ENCODE data around the gene TNNT2. TPM values are rescaled to one million over a fixed set of nuclear protein-coding genes. Genes with fewer than 3 reads are reported as not detected.

Gene TNNT2
- total and polyA plus RNA-seq, 4 experiments from 2014 or later: not detected

GRCh38 chr1:201376107-201376463, 1.4 kb downstream of the TNNT2 start:
- peaks cover under 1 to 23% of the 10 kb centered on the region in 2 donors for H3K27me3 Mint-ChIP-seq
- POLR2A ChIA-PET (ENCODE audit: partially characterized antibody): no interaction called here
- CTCF ChIA-PET (ENCODE audit: partially characterized antibody): no interaction called here

GRCh38 chr1:201375169-201375568, 2.3 kb downstream of the TNNT2 start:
- POLR2A ChIA-PET (ENCODE audit: partially characterized antibody): no interaction called here
- H3K36me3 ChIP-seq (ENCODE audit: insufficient read depth, low read length): no peaks in the 10 kb centered on the region
- Mint-ChIP-seq H3K27me3 (peaks cover 1 to 24% of the 10 kb centered on the region in 2 donors), H3K4me1 (no peaks in the 10 kb centered on the region), H3K4me3 (no peak overlapping the region), H3K27ac (no peak overlapping the region), H3K9me3 (no peaks in the 10 kb centered on the region), H3K36me3 (no peaks in the 10 kb centered on the region)
- H3K27ac ChIP-seq (ENCODE audit: low read depth, low read length): no peak overlapping the region
- CTCF ChIA-PET (ENCODE audit: partially characterized antibody): interaction anchor here (0.6 kb wide), 1 partner anchor 27 kb away, joined by 3 read pairs; no protein-coding TSS in a partner anchor
- H3K4me3 ChIP-seq (ENCODE audit: low read length in 2 of 2): no peak overlapping the region
- no peaks in the 10 kb centered on the region for H3K9me3 ChIP-seq (ENCODE audit: control insufficient read depth in 1 of 2, low read length in 2 of 2)
- DNase-seq: no peak
- intact Hi-C loops (cut with micrococcal nuclease): no loop called here
- no peaks in the 10 kb centered on the region for H3K27me3 ChIP-seq (ENCODE audit: insufficient read depth, low read length)
- no peaks in the 10 kb centered on the region for H3K4me1 ChIP-seq (ENCODE audit: insufficient read depth, low read length)

More at GRCh38 chr1:201376107-201376463, 1.4 kb downstream of the TNNT2 start:
- no peaks in the 10 kb centered on the region for H3K9me3 Mint-ChIP-seq
- H3K27ac Mint-ChIP-seq: no peak overlapping the region
- intact Hi-C loops (cut with micrococcal nuclease): no loop called here
- H3K4me3 ChIP-seq (ENCODE audit: low read length in 2 of 2): no peak overlapping the region
- no peaks in the 10 kb centered on the region for H3K36me3 Mint-ChIP-seq
- no peak for DNase-seq
- H3K4me1 ChIP-seq (ENCODE audit: insufficient read depth, low read length): no peaks in the 10 kb centered on the region
- no peaks in the 10 kb centered on the region for H3K36me3 ChIP-seq (ENCODE audit: insufficient read depth, low read length)
- H3K27me3 ChIP-seq (ENCODE audit: insufficient read depth, low read length): no peaks in the 10 kb centered on the region
- no peak overlapping the region for H3K27ac ChIP-seq (ENCODE audit: low read depth, low read length)
- no peak overlapping the region for H3K4me3 Mint-ChIP-seq
- H3K9me3 ChIP-seq (ENCODE audit: control insufficient read depth in 1 of 2, low read length in 2 of 2): no peaks in the 10 kb centered on the region
- H3K4me1 Mint-ChIP-seq: no peaks in the 10 kb centered on the region

DNA sequence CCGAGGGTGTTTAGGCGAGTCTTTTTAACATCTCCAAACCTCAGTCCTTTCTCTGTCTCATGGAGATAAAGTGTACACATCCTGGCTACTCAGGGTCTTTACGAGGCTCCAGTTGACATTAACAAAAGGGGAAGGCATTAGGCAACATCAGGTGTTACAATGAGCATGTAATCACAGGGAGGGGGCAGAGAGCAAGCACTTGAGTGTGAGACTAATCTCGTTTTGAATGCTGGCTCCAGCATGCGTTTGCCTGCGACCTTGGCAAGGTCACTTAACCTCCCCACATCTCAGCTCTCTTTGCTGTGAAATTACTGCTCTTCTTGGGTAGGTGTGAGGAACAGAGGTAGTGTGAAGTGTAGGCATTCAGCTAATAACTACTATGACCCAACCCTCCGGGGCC, 3.1 kb downstream of the TNNT2 start:
- POLR2A ChIA-PET (ENCODE audit: partially characterized antibody): no interaction called here
- Mint-ChIP-seq H3K27me3 (peaks cover 1 to 24% of the 10 kb centered on the region in 2 donors), H3K36me3 (no peaks in the 10 kb centered on the region), H3K4me1 (no peaks in the 10 kb centered on the region), H3K27ac (no peak overlapping the region), H3K9me3 (no peaks in the 10 kb centered on the region), H3K4me3 (no peak overlapping the region)
- H3K4me1 ChIP-seq (ENCODE audit: insufficient read depth, low read length): no peaks in the 10 kb centered on the region
- intact Hi-C loops (cut with micrococcal nuclease): no loop called here
- no peak for DNase-seq
- no peaks in the 10 kb centered on the region for H3K36me3 ChIP-seq (ENCODE audit: insufficient read depth, low read length)
- H3K27me3 ChIP-seq (ENCODE audit: insufficient read depth, low read length): no peaks in the 10 kb centered on the region
- no peak overlapping the region for H3K27ac ChIP-seq (ENCODE audit: low read depth, low read length)
- H3K9me3 ChIP-seq (ENCODE audit: control insufficient read depth in 1 of 2, low read length in 2 of 2): no peaks in the 10 kb centered on the region
- CTCF ChIA-PET (ENCODE audit: partially characterized antibody): interaction anchor here (0.6 kb wide), 1 partner anchor 27 kb away, joined by 3 read pairs; no protein-coding TSS in a partner anchor
- no peak overlapping the region for H3K4me3 ChIP-seq (ENCODE audit: low read length in 2 of 2)

- Histone ChIP-seq H3K27ac (ENCODE audit: low read depth, low read length) (no peak overlapping the region), H3K4me3 (ENCODE audit: low read length in 2 of 2) (no peak overlapping the region), H3K27me3 (ENCODE audit: insufficient read depth, low read length) (no peaks in the 10 kb centered on the region), H3K9me3 (ENCODE audit: control insufficient read depth in 1 of 2, low read length in 2 of 2) (no peaks in the 10 kb centered on the region), H3K4me1 (ENCODE audit: insufficient read depth, low read length) (no peaks in the 10 kb centered on the region), H3K36me3 (ENCODE audit: insufficient read depth, low read length) (no peaks in the 10 kb centered on the region)
- Mint-ChIP-seq H3K36me3 (no peaks in the 10 kb centered on the region), H3K27ac (no peak overlapping the region), H3K27me3 (peaks cover 4 to 29% of the 10 kb centered on the region in 2 donors), H3K4me1 (no peaks in the 10 kb centered on the region), H3K4me3 (no peak overlapping the region), H3K9me3 (no peaks in the 10 kb centered on the region)
- ChIA-PET CTCF (ENCODE audit: partially characterized antibody) (no interaction called here), POLR2A (ENCODE audit: partially characterized antibody) (no interaction called here)
- intact Hi-C loops (cut with micrococcal nuclease): no loop called here
- no peak for DNase-seq
Observed at GRCh38 chr1:201371792-201372191, 5.7 kb downstream of the TNNT2 start.

- CTCF ChIA-PET (ENCODE audit: partially characterized antibody): no interaction called here
- H3K27me3 Mint-ChIP-seq: peaks cover 4 to 29% of the 10 kb centered on the region in 2 donors
- intact Hi-C loops (cut with micrococcal nuclease): no loop called here
Observed at GRCh38 chr1:201371276-201371675, 6.2 kb downstream of the TNNT2 start.

DNA sequence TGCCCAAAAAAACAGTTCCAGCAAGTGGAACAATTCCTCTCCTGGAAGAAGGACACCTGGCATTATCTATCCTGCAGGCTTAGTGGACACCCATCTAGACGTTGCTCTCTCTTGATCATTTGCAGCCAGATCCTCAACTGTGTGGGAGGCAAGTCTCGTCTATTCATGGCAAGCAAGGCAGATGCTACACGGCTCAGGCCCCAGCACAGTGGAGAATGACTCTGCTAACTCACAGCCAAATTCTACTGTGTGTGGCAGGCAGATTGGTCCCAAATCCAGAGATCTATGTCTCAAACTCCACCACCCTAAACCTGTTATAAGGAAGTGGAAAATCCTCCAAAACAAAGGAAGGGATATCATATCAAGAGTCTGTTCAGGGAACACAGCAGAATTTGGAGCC, 7.0 kb downstream of the TNNT2 start:
- Mint-ChIP-seq H3K4me1 (no peaks in the 10 kb centered on the region), H3K4me3 (no peak overlapping the region), H3K9me3 (no peaks in the 10 kb centered on the region), H3K27ac (no peak overlapping the region), H3K36me3 (no peaks in the 10 kb centered on the region), H3K27me3 (peaks cover 7 to 32% of the 10 kb centered on the region in 2 donors)
- ChIA-PET POLR2A (ENCODE audit: partially characterized antibody) (no interaction called here), CTCF (ENCODE audit: partially characterized antibody) (no interaction called here)
- no peaks in the 10 kb centered on the region for H3K27me3 ChIP-seq (ENCODE audit: insufficient read depth, low read length)
- H3K4me1 ChIP-seq (ENCODE audit: insufficient read depth, low read length): no peaks in the 10 kb centered on the region
- no peak overlapping the region for H3K4me3 ChIP-seq (ENCODE audit: low read length in 2 of 2)
- intact Hi-C loops (cut with micrococcal nuclease): no loop called here
- DNase-seq: no peak
- no peak overlapping the region for H3K27ac ChIP-seq (ENCODE audit: low read depth, low read length)
- H3K36me3 ChIP-seq (ENCODE audit: insufficient read depth, low read length): no peaks in the 10 kb centered on the region
- H3K9me3 ChIP-seq (ENCODE audit: control insufficient read depth in 1 of 2, low read length in 2 of 2): no peaks in the 10 kb centered on the region

More at GRCh38 chr1:201371276-201371675, 6.2 kb downstream of the TNNT2 start:
- no peak for DNase-seq
- Histone ChIP-seq H3K4me1 (ENCODE audit: insufficient read depth, low read length) (no peaks in the 10 kb centered on the region), H3K36me3 (ENCODE audit: insufficient read depth, low read length) (no peaks in the 10 kb centered on the region), H3K9me3 (ENCODE audit: control insufficient read depth in 1 of 2, low read length in 2 of 2) (no peaks in the 10 kb centered on the region), H3K27me3 (ENCODE audit: insufficient read depth, low read length) (no peaks in the 10 kb centered on the region), H3K27ac (ENCODE audit: low read depth, low read length) (no peak overlapping the region), H3K4me3 (ENCODE audit: low read length in 2 of 2) (no peak overlapping the region)
- H3K36me3 Mint-ChIP-seq: no peaks in the 10 kb centered on the region
- no peak overlapping the region for H3K4me3 Mint-ChIP-seq
- no peak overlapping the region for H3K27ac Mint-ChIP-seq
- H3K9me3 Mint-ChIP-seq: no peaks in the 10 kb centered on the region
- POLR2A ChIA-PET (ENCODE audit: partially characterized antibody): no interaction called here
- H3K4me1 Mint-ChIP-seq: no peaks in the 10 kb centered on the region

- POLR2A ChIA-PET (ENCODE audit: partially characterized antibody): no interaction called here
- CTCF ChIA-PET (ENCODE audit: partially characterized antibody): interaction anchor here (0.6 kb wide), 1 partner anchor 66 kb away, joined by 4 read pairs; no protein-coding TSS in a partner anchor
- Mint-ChIP-seq H3K4me1 (no peaks in the 10 kb centered on the region), H3K27ac (no peak overlapping the region), H3K36me3 (no peaks in the 10 kb centered on the region), H3K4me3 (no peak overlapping the region), H3K27me3 (peaks cover 7 to 28% of the 10 kb centered on the region in 2 donors), H3K9me3 (no peaks in the 10 kb centered on the region)
- Histone ChIP-seq H3K4me3 (ENCODE audit: low read length in 2 of 2) (no peak overlapping the region), H3K9me3 (ENCODE audit: control insufficient read depth in 1 of 2, low read length in 2 of 2) (no peaks in the 10 kb centered on the region), H3K4me1 (ENCODE audit: insufficient read depth, low read length) (no peaks in the 10 kb centered on the region), H3K27me3 (ENCODE audit: insufficient read depth, low read length) (no peaks in the 10 kb centered on the region), H3K36me3 (ENCODE audit: insufficient read depth, low read length) (no peaks in the 10 kb centered on the region), H3K27ac (ENCODE audit: low read depth, low read length) (no peak overlapping the region)
- intact Hi-C loops (cut with micrococcal nuclease): no loop called here
- no peak for DNase-seq
Observed at GRCh38 chr1:201369209-201369608, 8.3 kb downstream of the TNNT2 start.

DNA sequence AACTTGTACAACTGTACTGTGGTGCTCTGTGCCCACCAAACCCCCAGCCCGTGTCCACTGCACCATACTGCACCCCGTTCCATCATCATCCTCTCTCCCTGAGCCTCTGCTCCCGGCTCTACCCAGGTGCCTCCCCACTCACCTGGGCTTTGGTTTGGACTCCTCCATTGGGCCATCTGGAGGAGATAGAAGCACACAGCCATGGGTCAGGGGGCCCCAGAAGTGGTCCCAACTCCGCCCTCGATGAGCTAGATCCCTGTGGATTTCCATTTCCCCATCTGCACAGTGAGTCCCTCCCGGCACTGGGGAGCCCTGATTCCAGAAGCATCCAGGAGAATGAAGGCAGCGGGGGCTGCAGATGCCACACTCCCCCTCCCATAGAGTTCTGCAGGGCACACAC, 10.8 kb downstream of the TNNT2 start:
- no peak overlapping the region for H3K27ac ChIP-seq (ENCODE audit: low read depth, low read length)
- no peak overlapping the region for H3K4me3 ChIP-seq (ENCODE audit: low read length in 2 of 2)
- no peaks in the 10 kb centered on the region for H3K36me3 ChIP-seq (ENCODE audit: insufficient read depth, low read length)
- H3K4me3 Mint-ChIP-seq: no peak overlapping the region
- no peaks in the 10 kb centered on the region for H3K9me3 ChIP-seq (ENCODE audit: control insufficient read depth in 1 of 2, low read length in 2 of 2)
- ChIA-PET POLR2A (ENCODE audit: partially characterized antibody) (no interaction called here), CTCF (ENCODE audit: partially characterized antibody) (no interaction called here)
- H3K27me3 Mint-ChIP-seq: peaks cover 11 to 20% of the 10 kb centered on the region in 2 donors
- no peaks in the 10 kb centered on the region for H3K4me1 ChIP-seq (ENCODE audit: insufficient read depth, low read length)
- no peaks in the 10 kb centered on the region for H3K27me3 ChIP-seq (ENCODE audit: insufficient read depth, low read length)
- intact Hi-C loops (cut with micrococcal nuclease): no loop called here
- H3K4me1 Mint-ChIP-seq: no peaks in the 10 kb centered on the region
- H3K36me3 Mint-ChIP-seq: no peaks in the 10 kb centered on the region
- H3K9me3 Mint-ChIP-seq: no peaks in the 10 kb centered on the region
- no peak for DNase-seq
- H3K27ac Mint-ChIP-seq: no peak overlapping the region

All from CD4-positive, alpha-beta memory T cell (primary cell).